SK-N-MC (cell line): ENCODE data around the gene OR1B1.

Experiments
- DNase-seq: peaks from one replicate; pipeline ENCODE4 v3.0.0-alpha.2; 2011; ENCODE audit warnings: low read depth, low spot score
- H3K27ac ChIP-seq: fragments of 200-600 bp; sonication (generic); 2 replicates; pipeline ENCODE4 v1.5.1; 2016; ENCODE audit warnings: mixed run types
- H3K36me3 ChIP-seq: fragments of 200-600 bp; sonication (generic); 2 replicates; pipeline ENCODE4 v1.6.1; 2017; ENCODE audit warnings: antibody characterized with exemption, low read length, mixed read lengths; ENCODE audit not compliant: insufficient read depth
- H3K4me3 ChIP-seq: fragments of 200-600 bp; sonication (generic); 2 replicates; pipeline ENCODE4 v1.5.1; 2016
- H3K9ac ChIP-seq: fragments of 200-600 bp; sonication (generic); 2 replicates; pipeline ENCODE4 v1.8.0; 2017; ENCODE audit warnings: mixed run types, mixed read lengths; ENCODE audit not compliant: insufficient read length
- H3K9me3 ChIP-seq: fragments of 200-600 bp; sonication (generic); 2 replicates; pipeline ENCODE4 v1.6.1; 2017; ENCODE audit warnings: low read depth, mild to moderate bottlenecking, antibody characterized with exemption, low read length, moderate library complexity, mixed read lengths
- EZH2 ChIP-seq: fragments of 200-600 bp; sonication (generic); IDR thresholded peaks from one replicate; pipeline ENCODE4 v1.6.1; 2017; ENCODE audit warnings: antibody characterized with exemption
- FOXP2 ChIP-seq: optimal IDR thresholded peaks from 2 replicates; pipeline ENCODE3; 2011; ENCODE audit warnings: mild to moderate bottlenecking, moderate library complexity; ENCODE audit not compliant: insufficient read depth; ENCODE audit errors: extremely low read length, control extremely low read depth
- POLR2AphosphoS5 ChIP-seq: IDR thresholded peaks from 2 replicates; pipeline ENCODE4 v1.6.1; 2012; ENCODE audit warnings: mild to moderate bottlenecking, low read depth, low read length, borderline replicate concordance

Gene OR1B1

GRCh38 chr9:122657527-122657926 is at the start of gene OR1B1:
TSS of gene OR1B1 (minus strand) at chr9:122657627.
- DNase-seq = no peak
- no peaks in the 10 kb centered on the region for H3K36me3 ChIP-seq
- TF ChIP-seq EZH2 (no peak), POLR2AphosphoS5 (no peak), FOXP2 (no peak)
- H3K9ac ChIP-seq = no peak within 1 kb of the TSS
- no peak within 1 kb of the TSS for H3K27ac ChIP-seq
- H3K4me3 ChIP-seq = no peak within 1 kb of the TSS
- H3K9me3 ChIP-seq = no peaks in the 10 kb centered on the region

DNA sequence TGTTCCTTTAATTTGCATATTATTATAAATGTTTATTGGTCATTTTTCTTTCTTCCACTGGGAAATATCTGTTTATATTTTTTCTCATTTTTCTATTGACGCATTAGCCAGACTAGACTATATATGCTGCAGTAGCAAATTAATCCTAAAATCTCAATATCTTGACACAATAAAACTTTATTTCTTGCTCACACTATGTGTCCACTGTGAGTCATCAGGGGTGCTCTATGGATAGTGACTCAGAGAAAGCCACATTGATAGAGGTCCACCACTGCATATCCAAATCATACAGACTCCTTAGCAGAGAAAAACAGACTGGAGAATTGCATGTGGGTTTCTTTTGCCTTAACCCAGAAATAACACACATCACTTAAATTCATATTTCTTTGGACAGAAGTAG is 38.3 kb upstream of the OR1B1 start:
- no peak overlapping the region for H3K9ac ChIP-seq
- TF ChIP-seq FOXP2 (no peak), EZH2 (no peak), POLR2AphosphoS5 (no peak)
- H3K9me3 ChIP-seq = 0 out of 2 replicates have a peak, but pooled peaks cover 7% of the 10 kb centered on the region
- H3K27ac ChIP-seq = no peak overlapping the region
- no peaks in the 10 kb centered on the region for H3K36me3 ChIP-seq
- H3K4me3 ChIP-seq = no peak overlapping the region
- DNase-seq = no peak

GRCh38 chr9:122684851-122685250 is 27.4 kb upstream of the OR1B1 start:
- H3K4me3 ChIP-seq = no peak overlapping the region
- no peaks in the 10 kb centered on the region for H3K36me3 ChIP-seq
- H3K9ac ChIP-seq = no peak overlapping the region
- DNase-seq = no peak
- no peak overlapping the region for H3K27ac ChIP-seq
- no peaks in the 10 kb centered on the region for H3K9me3 ChIP-seq
- TF ChIP-seq FOXP2 = no peak
- TF ChIP-seq EZH2 = no peak
- no peak for TF ChIP-seq POLR2AphosphoS5

GRCh38 chr9:122672481-122672880 is 15.1 kb upstream of the OR1B1 start:
- no peak overlapping the region for H3K9ac ChIP-seq
- no peak overlapping the region for H3K27ac ChIP-seq
- H3K4me3 ChIP-seq = no peak overlapping the region
- H3K9me3 ChIP-seq = no peaks in the 10 kb centered on the region
- no peaks in the 10 kb centered on the region for H3K36me3 ChIP-seq
- no peak for TF ChIP-seq POLR2AphosphoS5
- TF ChIP-seq EZH2 = no peak
- no peak for TF ChIP-seq FOXP2
- no peak for DNase-seq

DNA sequence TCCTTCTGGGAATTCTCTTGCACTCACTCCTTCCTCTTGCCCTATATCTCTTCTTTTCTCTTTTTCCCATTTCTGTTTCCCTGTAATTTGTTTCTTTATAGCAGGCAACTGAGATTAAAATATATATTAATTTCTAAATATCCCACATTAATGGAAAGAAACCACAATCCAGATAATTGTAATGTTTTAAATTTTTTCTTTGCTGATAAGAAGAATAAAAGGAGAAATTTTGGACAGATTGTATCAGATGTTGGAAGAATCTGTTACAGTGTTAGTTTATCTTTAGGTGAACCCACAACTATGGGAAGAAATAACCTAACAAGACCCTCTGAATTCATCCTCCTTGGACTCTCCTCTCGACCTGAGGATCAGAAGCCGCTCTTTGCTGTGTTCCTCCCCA is 4.0 kb upstream of the OR1B1 start, which contains the start of gene OR1L1:
Gene OR1L1 (plus strand): TSS at position 301 of the 400 bp plus-strand sequence. CDS start 0 bp downstream, at position 301.
- H3K9ac ChIP-seq = no peak within 1 kb of the TSS
- H3K27ac ChIP-seq = no peak within 1 kb of the TSS
- H3K36me3 ChIP-seq = no peaks in the 10 kb centered on the region
- no peak within 1 kb of the TSS for H3K4me3 ChIP-seq
- H3K9me3 ChIP-seq = no peaks in the 10 kb centered on the region
- no peak for DNase-seq
- TF ChIP-seq EZH2 = no peak
- TF ChIP-seq POLR2AphosphoS5 = no peak
- no peak for TF ChIP-seq FOXP2

- TF ChIP-seq EZH2 = no peak
- no peak for TF ChIP-seq POLR2AphosphoS5
- no peak for TF ChIP-seq FOXP2
- Histone ChIP-seq H3K27ac (no peak overlapping the region), H3K4me3 (no peak overlapping the region), H3K36me3 (no peaks in the 10 kb centered on the region), H3K9me3 (no peaks in the 10 kb centered on the region), H3K9ac (no peak overlapping the region)
- no peak for DNase-seq
Observed at GRCh38 chr9:122656378-122656777, 1.0 kb downstream of the OR1B1 start.

- no peak for DNase-seq
- no peak overlapping the region for H3K4me3 ChIP-seq
- TF ChIP-seq POLR2AphosphoS5 = no peak
- no peak for TF ChIP-seq FOXP2
- no peak for TF ChIP-seq EZH2
- H3K36me3 ChIP-seq = no peaks in the 10 kb centered on the region
- H3K27ac ChIP-seq = no peak overlapping the region
- no peak overlapping the region for H3K9ac ChIP-seq
- no peaks in the 10 kb centered on the region for H3K9me3 ChIP-seq
Observed at GRCh38 chr9:122642226-122642625, 15.2 kb downstream of the OR1B1 start.

GRCh38 chr9:122619996-122620395 is 37.4 kb downstream of the OR1B1 start:
- no peaks in the 10 kb centered on the region for H3K36me3 ChIP-seq
- no peaks in the 10 kb centered on the region for H3K9me3 ChIP-seq
- no peak overlapping the region for H3K27ac ChIP-seq
- TF ChIP-seq FOXP2 (no peak), EZH2 (no peak), POLR2AphosphoS5 (no peak)
- DNase-seq = no peak
- H3K9ac ChIP-seq = no peak overlapping the region
- H3K4me3 ChIP-seq = no peak overlapping the region

DNA sequence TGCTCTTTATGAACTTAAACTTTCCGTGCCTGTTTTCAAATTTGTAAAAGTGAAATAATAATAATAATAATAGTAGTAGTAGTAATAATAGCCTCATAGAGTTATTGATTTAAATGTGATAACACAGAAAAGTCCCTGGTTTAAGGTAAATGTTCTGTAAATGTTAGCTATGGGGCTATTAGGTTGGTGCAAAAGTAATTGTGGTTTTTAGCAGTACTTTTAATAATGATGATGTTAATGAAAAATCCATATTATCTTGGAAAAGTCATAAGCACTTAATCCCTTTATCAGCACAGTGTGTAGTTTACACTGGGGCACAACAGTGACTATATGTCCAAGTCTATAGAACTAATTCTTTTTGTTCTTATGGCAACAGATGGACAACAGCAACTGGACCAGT is 43.1 kb downstream of the OR1B1 start, which contains the start of gene OR1Q1:
Gene OR1Q1 (plus strand): TSS at position 377 of the 400 bp plus-strand sequence. CDS start 0 bp downstream, at position 377.
- DNase-seq = no peak
- H3K9ac ChIP-seq = no peak within 1 kb of the TSS
- no peak within 1 kb of the TSS for H3K27ac ChIP-seq
- no peaks in the 10 kb centered on the region for H3K9me3 ChIP-seq
- no peak within 1 kb of the TSS for H3K4me3 ChIP-seq
- H3K36me3 ChIP-seq = no peaks in the 10 kb centered on the region
- TF ChIP-seq FOXP2 = no peak

GRCh38 chr9:122609804-122610203 is 47.6 kb downstream of the OR1B1 start:
- TF ChIP-seq EZH2 (no peak), POLR2AphosphoS5 (no peak), FOXP2 (no peak)
- no peaks in the 10 kb centered on the region for H3K9me3 ChIP-seq
- DNase-seq = no peak
- no peaks in the 10 kb centered on the region for H3K36me3 ChIP-seq
- H3K27ac ChIP-seq = no peak overlapping the region
- H3K9ac ChIP-seq = no peak overlapping the region
- H3K4me3 ChIP-seq = no peak overlapping the region
